ENCODE results near the gene MICOS13. TPM values are rescaled to one million over a fixed set of nuclear protein-coding genes. Genes with fewer than 3 reads are reported as not detected.

MICOS13 gene
- total RNA-seq, 1 donor from 2014 or later, result 7.5 TPM

- H3K4me2 ChIP-seq, result no peak overlapping the region
- H3K9me3 ChIP-seq (ENCODE audit: low read depth), result no peaks in the 10 kb centered on the region
- no peak overlapping the region for H3K27ac ChIP-seq
- H3K27me3 Mint-ChIP-seq (ENCODE audit: insufficient read depth, low read depth), result peaks cover 11% of the 10 kb centered on the region
- H3K36me3 Mint-ChIP-seq, result peaks cover 5% of the 10 kb centered on the region
- no peaks in the 10 kb centered on the region for H3K9me3 Mint-ChIP-seq
- H3K79me2 ChIP-seq (ENCODE audit: low read depth), result no peaks in the 10 kb centered on the region
- H3K27ac Mint-ChIP-seq, result no peak overlapping the region
- no peak overlapping the region for H3K9ac ChIP-seq
- peaks cover 4% of the 10 kb centered on the region for H3F3A ChIP-seq (ENCODE audit: low read depth)
- H3K4me3 Mint-ChIP-seq, result no peak overlapping the region
- no peaks in the 10 kb centered on the region for H3K4me1 Mint-ChIP-seq
- TF ChIP-seq CTCF (IDR thresholded peaks at IDR 0.05) (no peak), EZH2phosphoT487 (IDR thresholded peaks at IDR 0.05) (no peak), EZH2 (IDR thresholded peaks at IDR 0.05) (no peak)
- no peak overlapping the region for H2AFZ ChIP-seq (replicated peaks)
- no peaks in the 10 kb centered on the region for H3K4me1 ChIP-seq
- H3K4me3 ChIP-seq, result no peak overlapping the region
- no peak for DNase-seq (ENCODE audit: low spot score)
- H4K20me1 ChIP-seq (ENCODE audit: low read depth), result no peaks in the 10 kb centered on the region
- H3K36me3 ChIP-seq, result no peaks in the 10 kb centered on the region
- no peaks in the 10 kb centered on the region for H3K27me3 ChIP-seq
These were observed 7.4 kb downstream of the MICOS13 start for GRCh38 chr19:5672708-5673459.

- Mint-ChIP-seq H3K27ac (no peak overlapping the region), H3K4me3 (no peak overlapping the region), H3K9me3 (no peaks in the 10 kb centered on the region), H3K27me3 (ENCODE audit: insufficient read depth, low read depth) (peaks cover 11% of the 10 kb centered on the region), H3K36me3 (peaks cover 9% of the 10 kb centered on the region), H3K4me1 (no peaks in the 10 kb centered on the region)
- Histone ChIP-seq H4K20me1 (ENCODE audit: low read depth) (peaks cover 7% of the 10 kb centered on the region), H3K4me1 (no peaks in the 10 kb centered on the region), H3K27me3 (no peaks in the 10 kb centered on the region), H3K4me2 (no peak overlapping the region), H3F3A (ENCODE audit: low read depth) (peaks cover 4% of the 10 kb centered on the region), H3K79me2 (ENCODE audit: low read depth) (no peaks in the 10 kb centered on the region), H3K36me3 (no peaks in the 10 kb centered on the region), H3K4me3 (no peak overlapping the region), H3K9me3 (ENCODE audit: low read depth) (no peaks in the 10 kb centered on the region), H3K9ac (no peak overlapping the region), H3K27ac (no peak overlapping the region), H2AFZ (replicated peaks) (no peak overlapping the region)
- no peak for DNase-seq (ENCODE audit: low spot score)
- TF ChIP-seq EZH2 (IDR thresholded peaks at IDR 0.05) (no peak), EZH2phosphoT487 (IDR thresholded peaks at IDR 0.05) (no peak), CTCF (IDR thresholded peaks at IDR 0.05) (no peak)
These were observed 8.7 kb downstream of the MICOS13 start for GRCh38 chr19:5671600-5671999.

GRCh38 chr19:5669212-5669611 lies 11.1 kb downstream of the MICOS13 start:
- no peak for DNase-seq (ENCODE audit: low spot score)
- Histone ChIP-seq H3K9me3 (ENCODE audit: low read depth) (no peaks in the 10 kb centered on the region), H3K27me3 (no peaks in the 10 kb centered on the region), H3K27ac (no peak overlapping the region), H3K36me3 (no peaks in the 10 kb centered on the region), H4K20me1 (ENCODE audit: low read depth) (peaks cover 8% of the 10 kb centered on the region), H3K4me1 (no peaks in the 10 kb centered on the region), H2AFZ (replicated peaks) (no peak overlapping the region), H3K4me2 (no peak overlapping the region), H3F3A (ENCODE audit: low read depth) (peaks cover 7% of the 10 kb centered on the region), H3K79me2 (ENCODE audit: low read depth) (no peaks in the 10 kb centered on the region), H3K4me3 (no peak overlapping the region), H3K9ac (no peak overlapping the region)
- peaks cover 10% of the 10 kb centered on the region for H3K27me3 Mint-ChIP-seq (ENCODE audit: insufficient read depth, low read depth)
- no peaks in the 10 kb centered on the region for H3K9me3 Mint-ChIP-seq
- TF ChIP-seq EZH2 (IDR thresholded peaks at IDR 0.05) (no peak), CTCF (IDR thresholded peaks at IDR 0.05) (no peak), EZH2phosphoT487 (IDR thresholded peaks at IDR 0.05) (no peak)
- H3K4me3 Mint-ChIP-seq, result no peak overlapping the region
- H3K4me1 Mint-ChIP-seq, result no peaks in the 10 kb centered on the region
- no peak overlapping the region for H3K27ac Mint-ChIP-seq
- H3K36me3 Mint-ChIP-seq, result peaks cover 21% of the 10 kb centered on the region
